SK-N-MC (cell line): Measurements from ENCODE around the gene ATG16L2.

Experiments
- EZH2 ChIP-seq: fragments of 200-600 bp; sonication (generic); IDR thresholded peaks from one replicate; pipeline ENCODE4 v1.6.1; 2017; ENCODE audit warnings: antibody characterized with exemption
- POLR2AphosphoS5 ChIP-seq: IDR thresholded peaks from 2 replicates; pipeline ENCODE4 v1.6.1; 2012; ENCODE audit warnings: mild to moderate bottlenecking, low read depth, low read length, borderline replicate concordance

GRCh38 chr11:72848846-72849466 lies 34.7 kb downstream of the ATG16L2 start:
- TF ChIP-seq POLR2AphosphoS5 (no peak), EZH2 (no peak)
